Esophagus squamous epithelium (tissue), 4 donors: ENCODE data around the gene LIPE.

Source experiments
- CTCF ChIP-seq, 6 experiments: fragments of 450-650 bp in 4 of 6; fragments of 200-600 bp in 2 of 6; sonication (generic) in 2 of 6; IDR thresholded peaks; one replicate each; pipeline ENCODE4 v1.5.1; 2016 to 2019; ENCODE audit warnings: antibody characterized with exemption in 6 of 6, mild to moderate bottlenecking in 4 of 6, moderate library complexity in 4 of 6
- POLR2A ChIP-seq, 4 donors: fragments of 450-650 bp; IDR thresholded peaks; one replicate each; pipeline ENCODE4 v1.6.1; 2017; ENCODE audit warnings: antibody characterized with exemption in 4 of 4, mild to moderate bottlenecking in 4 of 4, moderate library complexity in 3 of 4

GRCh38 chr19:42452590-42452989, 25.4 kb upstream of the LIPE start:
- TF ChIP-seq CTCF (IDR thresholded peaks at IDR 0.05) (no peak), POLR2A (IDR thresholded peaks at IDR 0.05) (no peak)
